ENCODE data around the gene NDUFA11. TPM values are rescaled to one million over a fixed set of nuclear protein-coding genes. Genes with fewer than 3 reads are reported as not detected.

NDUFA11 gene
- total RNA-seq, 1 donor from 2014 or later, result 245 TPM

- no peak for DNase-seq (ENCODE audit: low spot score)
Observed at GRCh38 chr19:5932609-5933262, 29.1 kb upstream of the NDUFA11 start.

GRCh38 chr19:5932146-5932545, 28.6 kb upstream of the NDUFA11 start:
- DNase-seq (ENCODE audit: low spot score), result peak; percentile 56

GRCh38 chr19:5931251-5931650, 27.7 kb upstream of the NDUFA11 start:
- no peak for DNase-seq (ENCODE audit: low spot score)

DNA sequence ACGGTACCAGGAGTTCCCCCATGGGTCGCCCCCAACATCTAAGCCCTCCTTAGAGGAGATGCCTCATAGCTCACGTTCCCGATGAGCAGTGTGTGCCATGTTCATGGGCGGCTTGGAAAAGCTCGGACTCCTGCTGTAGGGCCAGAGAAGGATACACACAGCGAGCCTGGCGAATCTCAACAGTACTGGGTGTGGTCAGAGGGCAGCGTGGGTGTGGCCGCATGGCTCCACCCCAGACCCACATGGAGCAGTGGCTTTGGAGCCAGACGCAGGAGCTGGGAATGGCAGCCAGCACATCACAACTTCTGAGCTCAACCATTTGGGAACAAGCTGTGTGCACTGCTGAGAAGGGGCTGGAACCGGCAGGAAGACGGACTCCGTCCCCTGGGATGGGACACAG, 26.0 kb upstream of the NDUFA11 start:
- peak; percentile 83 for DNase-seq (ENCODE audit: low spot score)

DNA sequence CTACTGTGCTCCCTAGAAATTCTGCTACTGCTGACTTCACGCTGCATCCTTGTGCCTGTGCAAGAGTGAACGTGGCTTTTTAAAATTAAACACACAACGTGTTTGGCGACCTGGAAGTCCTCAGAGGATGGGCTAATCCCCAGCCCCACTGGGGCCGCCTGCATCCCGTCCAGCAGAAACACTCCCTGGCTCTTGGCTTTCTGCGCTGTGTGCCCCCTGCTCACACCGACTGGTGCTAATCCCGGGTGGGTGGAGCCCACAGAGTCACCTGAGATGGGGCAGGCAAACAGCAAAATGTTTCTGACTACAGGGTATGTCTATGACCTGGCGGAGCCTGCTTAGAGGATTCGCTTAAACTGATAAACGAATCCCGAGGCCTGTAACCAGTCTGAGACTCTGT, 25.6 kb upstream of the NDUFA11 start:
- no peak for DNase-seq (ENCODE audit: low spot score)

GRCh38 chr19:5927441-5927821, 23.8 kb upstream of the NDUFA11 start:
- DNase-seq (ENCODE audit: low spot score), result no peak

DNA sequence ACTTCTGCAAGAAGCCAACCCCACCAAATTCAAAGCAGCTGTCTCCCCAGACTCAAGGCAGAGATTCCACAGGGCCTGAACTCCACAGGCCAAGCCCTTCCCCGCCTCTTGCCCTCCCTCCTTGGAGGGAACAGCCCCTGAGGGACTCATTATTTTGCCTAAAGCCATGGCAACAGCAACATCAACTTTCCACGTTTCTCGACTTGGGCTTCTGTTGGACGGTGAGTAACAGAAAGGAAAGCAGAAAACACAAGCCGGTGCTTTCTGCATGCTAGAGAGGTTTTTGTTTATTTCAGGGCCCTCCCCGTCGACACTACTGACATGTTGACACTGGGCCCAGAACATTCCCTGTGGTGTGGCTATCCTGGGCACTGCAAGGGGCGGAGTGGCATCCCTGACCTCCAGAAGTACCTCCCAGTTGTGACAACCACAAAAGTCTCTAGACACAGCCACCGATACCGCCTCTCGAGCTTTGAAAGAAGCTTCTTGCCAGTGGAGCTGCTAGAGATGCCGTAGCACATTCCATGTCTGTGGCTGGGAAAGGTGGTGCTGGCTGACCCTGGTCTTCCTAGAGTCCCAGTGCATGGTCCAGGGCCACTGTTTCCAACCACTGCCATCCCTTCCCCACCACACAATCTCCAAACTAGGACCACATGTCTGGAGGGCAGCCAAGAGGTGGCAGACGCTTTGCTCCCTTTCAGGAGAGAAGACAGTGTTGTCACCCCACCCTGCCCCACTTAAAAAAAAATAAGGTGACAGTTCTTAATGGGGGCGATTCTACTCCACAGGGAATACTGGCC, 23.3 kb upstream of the NDUFA11 start:
- peak; percentile 98 for DNase-seq (ENCODE audit: low spot score)

DNA sequence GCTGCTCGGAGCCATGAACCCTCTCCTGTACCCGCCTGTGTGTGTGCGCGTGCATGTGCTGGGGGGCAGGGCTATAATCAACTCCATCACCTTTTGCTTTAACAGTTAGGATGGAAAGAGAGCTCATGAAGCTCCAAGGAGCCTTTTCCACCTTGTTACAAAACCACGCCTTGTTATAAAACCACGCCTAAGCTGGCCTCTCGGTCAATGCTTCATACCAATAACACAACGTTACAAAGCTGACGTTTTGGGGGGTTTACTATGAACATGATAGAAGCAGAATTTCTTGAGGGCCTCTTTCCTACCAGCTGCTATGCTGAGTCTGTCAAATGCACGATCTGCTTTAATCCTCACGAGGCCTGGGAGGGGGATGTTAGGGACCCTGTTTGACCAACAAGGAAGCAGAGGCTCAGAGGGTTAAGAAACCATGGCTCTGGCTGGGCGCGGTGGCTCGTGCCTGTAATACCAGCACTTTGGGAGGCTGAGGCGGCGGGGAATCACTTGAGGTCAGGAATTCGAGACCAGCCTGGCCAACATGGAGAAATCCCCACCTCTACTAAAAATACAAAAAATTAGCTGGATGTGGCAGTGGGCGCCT, 22.3 kb upstream of the NDUFA11 start:
- DNase-seq (ENCODE audit: low spot score), result peak; percentile 54

- no peak for DNase-seq (ENCODE audit: low spot score)
Observed at GRCh38 chr19:5923356-5923755, 19.8 kb upstream of the NDUFA11 start.

GRCh38 chr19:5922161-5922545, 18.6 kb upstream of the NDUFA11 start:
- DNase-seq (ENCODE audit: low spot score), result no peak

DNA sequence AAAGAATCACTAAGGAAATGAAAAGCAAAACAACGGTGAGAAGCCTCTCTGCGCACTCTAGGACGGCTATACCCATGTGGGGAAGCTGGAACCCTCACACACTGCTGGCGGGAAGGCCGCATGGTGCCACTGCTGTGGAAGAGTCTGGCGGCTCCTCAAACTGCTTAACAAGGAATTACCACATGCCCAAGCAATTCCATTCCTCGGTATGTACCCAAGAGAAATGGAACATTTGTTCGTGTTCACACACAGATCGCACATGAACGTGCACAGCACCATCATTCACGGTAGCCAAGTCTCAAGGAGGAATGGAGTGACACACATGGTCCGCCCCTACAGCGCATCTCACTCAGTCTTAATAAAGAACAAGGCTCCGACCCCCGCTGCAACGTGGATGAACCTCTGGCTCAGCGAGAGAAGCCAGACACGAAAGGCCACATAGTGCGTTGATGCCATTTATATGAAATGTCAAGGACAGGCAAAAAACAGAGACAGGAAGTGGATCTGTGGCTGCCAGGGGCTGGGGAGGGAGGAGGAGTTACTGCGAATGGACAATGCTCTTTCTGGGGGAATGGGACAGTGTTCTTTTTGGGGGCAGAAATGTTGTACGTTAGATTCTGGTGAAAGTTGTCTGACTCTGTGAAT, 18.0 kb upstream of the NDUFA11 start:
- no peak for DNase-seq (ENCODE audit: low spot score)

- DNase-seq (ENCODE audit: low spot score), result no peak
Observed at GRCh38 chr19:5918463-5919079, 15.0 kb upstream of the NDUFA11 start.

DNA sequence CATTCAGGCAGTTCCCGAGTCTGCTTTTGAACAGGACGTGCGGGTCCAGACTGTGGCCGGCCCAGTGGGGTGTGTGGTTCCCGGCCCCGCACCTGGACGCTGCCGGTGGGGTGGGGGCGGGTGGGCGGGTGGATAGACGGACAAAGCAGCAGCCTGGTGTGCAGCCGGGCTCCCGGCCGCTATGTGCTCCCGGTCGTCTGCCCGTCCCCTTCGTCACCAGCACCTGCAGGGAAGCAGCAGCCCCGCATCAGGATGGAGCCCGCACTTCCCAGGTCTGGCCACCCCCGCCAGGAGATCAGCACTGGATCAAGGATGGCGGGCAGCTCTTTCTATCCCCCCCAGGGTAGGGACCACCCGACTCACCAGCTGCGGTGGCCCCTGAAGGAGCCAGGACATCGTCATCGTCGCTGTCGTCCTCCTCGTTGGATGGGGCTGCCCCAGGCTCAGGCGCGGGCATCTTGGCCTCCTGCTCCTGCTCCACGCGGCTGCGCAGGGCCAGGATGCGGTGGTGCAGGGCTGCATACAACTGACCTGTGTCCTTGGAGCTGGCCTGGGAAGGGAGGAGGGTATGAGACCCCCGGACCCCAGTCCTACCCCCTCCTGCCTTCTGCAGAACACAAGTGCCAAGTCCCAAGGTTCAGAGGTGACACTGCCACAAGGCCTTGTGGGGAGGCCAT, 14.0 kb upstream of the NDUFA11 start:
- no peak for DNase-seq (ENCODE audit: low spot score)

DNA sequence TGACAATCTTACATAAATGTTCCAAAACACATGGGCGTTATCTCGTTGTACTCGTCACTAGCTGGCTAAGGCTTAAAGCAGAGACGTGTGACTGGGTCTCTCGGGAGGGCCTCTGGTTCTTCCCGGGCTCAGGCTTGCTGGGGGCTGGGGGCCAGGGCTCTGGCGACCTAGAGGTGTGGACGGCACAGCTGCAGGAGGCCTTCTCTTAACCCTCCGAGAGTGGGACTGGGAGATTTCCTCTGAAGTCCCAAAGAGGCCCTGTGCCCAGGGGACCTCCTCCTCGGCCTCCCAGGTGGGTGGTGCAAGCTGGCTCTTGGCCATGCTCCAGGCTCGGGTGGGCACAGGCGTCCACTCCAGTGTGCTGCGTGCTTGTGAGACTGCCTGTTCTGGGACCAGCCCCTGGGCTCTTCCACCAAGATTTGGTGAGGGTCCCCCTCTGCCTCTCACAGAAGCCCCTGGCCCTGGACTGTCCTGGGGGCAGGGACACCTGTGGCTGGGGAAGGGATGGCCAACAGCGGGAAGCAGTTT, 12.7 kb upstream of the NDUFA11 start:
- peak; percentile 69 for DNase-seq (ENCODE audit: low spot score)

- no peak for DNase-seq (ENCODE audit: low spot score)
Observed at GRCh38 chr19:5915782-5916165, 12.2 kb upstream of the NDUFA11 start.

GRCh38 chr19:5914946-5915781, 11.6 kb upstream of the NDUFA11 start:
- peak; percentile 70 for DNase-seq (ENCODE audit: low spot score)

DNA sequence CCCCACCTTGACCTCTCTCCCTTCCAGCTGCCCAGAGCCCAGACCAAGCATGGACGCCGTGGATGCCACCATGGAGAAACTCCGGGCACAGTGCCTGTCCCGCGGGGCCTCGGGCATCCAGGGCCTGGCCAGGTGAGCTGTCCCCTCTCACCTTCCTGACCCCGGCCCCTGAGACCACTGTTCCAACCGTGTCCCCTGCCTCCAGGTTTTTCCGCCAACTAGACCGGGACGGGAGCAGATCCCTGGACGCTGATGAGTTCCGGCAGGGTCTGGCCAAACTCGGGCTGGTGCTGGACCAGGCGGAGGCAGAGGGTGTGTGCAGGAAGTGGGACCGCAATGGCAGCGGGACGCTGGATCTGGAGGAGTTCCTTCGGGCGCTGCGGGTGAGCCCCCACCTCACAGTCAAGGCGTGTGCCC, 10.8 kb upstream of the NDUFA11 start:
- no peak for DNase-seq (ENCODE audit: low spot score)

DNA sequence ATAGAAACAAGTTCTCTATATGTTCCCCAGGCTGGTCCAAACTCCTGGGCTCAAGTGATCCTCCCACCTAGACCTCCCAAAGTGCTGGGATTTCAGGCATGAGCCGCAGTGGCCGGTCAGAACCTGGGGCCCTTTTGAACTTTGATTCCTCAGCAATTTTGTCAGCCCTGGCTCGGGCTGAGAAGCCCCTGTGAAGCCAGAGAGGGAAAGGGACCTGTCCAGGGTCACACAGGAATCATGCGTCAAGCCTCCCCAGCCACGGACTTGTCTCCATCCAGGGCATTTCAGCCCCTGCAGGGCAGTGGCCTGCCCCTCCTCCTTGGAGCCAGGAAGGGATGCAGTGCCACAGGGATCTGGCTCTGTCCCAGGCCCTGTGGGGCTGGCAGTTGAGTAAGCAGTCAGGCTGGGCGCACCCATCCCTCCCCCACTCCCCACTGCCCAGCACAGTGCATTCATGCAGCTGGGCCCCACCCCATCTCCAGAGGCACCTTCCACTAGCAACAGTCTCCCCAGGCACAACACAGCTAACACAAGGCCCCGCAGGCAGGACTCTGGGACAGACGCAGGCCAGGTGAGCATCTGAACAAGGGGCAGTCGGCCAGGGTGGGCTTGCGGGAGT, 10.3 kb upstream of the NDUFA11 start, which contains the start of gene CAPS:
CAPS (plus strand) TSS at position 516 of the 619 bp plus-strand sequence. CDS start 153 bp downstream, outside the sequence.
- DNase-seq (ENCODE audit: low spot score), result peak; percentile 77

DNA sequence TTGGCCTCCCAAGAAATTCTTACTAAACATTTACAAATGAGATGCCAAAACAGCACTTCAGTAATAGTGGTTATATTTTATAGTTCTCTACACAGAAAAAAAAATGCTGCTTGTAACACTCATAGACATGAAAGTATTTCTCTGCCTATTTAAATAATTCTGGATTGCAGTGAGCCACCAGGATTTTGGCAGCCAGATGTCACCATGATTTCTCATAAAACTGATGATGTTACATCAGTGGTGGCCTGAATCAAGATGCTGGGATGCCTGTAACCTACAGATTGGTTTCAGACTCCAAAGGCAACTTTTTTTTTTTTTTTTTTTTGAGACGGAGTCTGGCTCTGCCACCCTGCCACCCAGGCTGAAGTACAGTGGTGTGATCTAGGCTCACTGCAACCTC, 7.8 kb upstream of the NDUFA11 start:
- DNase-seq (ENCODE audit: low spot score), result no peak

GRCh38 chr19:5910638-5910907, 7.0 kb upstream of the NDUFA11 start:
- no peak for DNase-seq (ENCODE audit: low spot score)

Measured in umbilical cord (tissue), 2 donors.